Fibroblast of skin of back (primary cell): ENCODE data around the gene PTPN14.

Experiments
- DNase-seq: peaks from one replicate; pipeline ENCODE4 v3.0.0-alpha.2; 2013

Gene PTPN14

GRCh38 chr1:214474467-214474866, 76.9 kb downstream of the PTPN14 start:
- no peak for DNase-seq

GRCh38 chr1:214473862-214474261, 77.5 kb downstream of the PTPN14 start:
- no peak for DNase-seq

GRCh38 chr1:214473387-214473786, 78.0 kb downstream of the PTPN14 start:
- DNase-seq, result peak; percentile 82

GRCh38 chr1:214472364-214472763, 79.0 kb downstream of the PTPN14 start:
- peak; percentile 75 for DNase-seq

- DNase-seq, result no peak
These were observed 79.9 kb downstream of the PTPN14 start for GRCh38 chr1:214471458-214471857.

GRCh38 chr1:214470132-214470531, 81.3 kb downstream of the PTPN14 start:
- no peak for DNase-seq

GRCh38 chr1:214469290-214469689, 82.1 kb downstream of the PTPN14 start:
- no peak for DNase-seq

GRCh38 chr1:214467078-214467585, 84.3 kb downstream of the PTPN14 start:
- no peak for DNase-seq

GRCh38 chr1:214466403-214467077, 84.9 kb downstream of the PTPN14 start:
- DNase-seq, result no peak

- no peak for DNase-seq
These were observed 86.7 kb downstream of the PTPN14 start for GRCh38 chr1:214464445-214465287.

- DNase-seq, result no peak
These were observed 87.8 kb downstream of the PTPN14 start for GRCh38 chr1:214463596-214463995.

GRCh38 chr1:214462882-214463281, 88.5 kb downstream of the PTPN14 start:
- no peak for DNase-seq

GRCh38 chr1:214461305-214461704, 90.1 kb downstream of the PTPN14 start:
- DNase-seq, result no peak

- no peak for DNase-seq
These were observed 91.0 kb downstream of the PTPN14 start for GRCh38 chr1:214460304-214460916.

- DNase-seq, result no peak
These were observed 91.5 kb downstream of the PTPN14 start for GRCh38 chr1:214459895-214460294.

- DNase-seq, result no peak
These were observed 92.9 kb downstream of the PTPN14 start for GRCh38 chr1:214458541-214458940.

- DNase-seq, result peak; percentile 40
These were observed 95.2 kb downstream of the PTPN14 start for GRCh38 chr1:214455971-214456867.

GRCh38 chr1:214455479-214455878, 95.9 kb downstream of the PTPN14 start:
- no peak for DNase-seq

GRCh38 chr1:214454569-214455396, 96.6 kb downstream of the PTPN14 start:
- peak; percentile 90 for DNase-seq

GRCh38 chr1:214453109-214453722, 98.2 kb downstream of the PTPN14 start:
- DNase-seq, result peak; percentile 89
